H1 (cell line): ENCODE data around the gene PLK1. TPM values are rescaled to one million over a fixed set of nuclear protein-coding genes. Genes with fewer than 3 reads are reported as not detected.

Source experiments
- ASH2L ChIP-seq: fragments of 200-600, 300-600 bp; sonication (generic); IDR thresholded peaks from one replicate; pipeline ENCODE4 v1.7.1; 2017; ENCODE audit warnings: low read length
- BACH1 ChIP-seq: IDR thresholded peaks from 2 replicates; pipeline ENCODE4 v1.6.1; 2012; ENCODE audit warnings: low read length, improper control_type of control experiment
- BRCA1 ChIP-seq: IDR thresholded peaks from 2 replicates; pipeline ENCODE4 v1.6.1; 2012; ENCODE audit warnings: low read depth, low read length, improper control_type of control experiment
- CHD1 ChIP-seq: IDR thresholded peaks from 2 replicates; pipeline ENCODE4 v1.6.1; 2012; ENCODE audit warnings: low read depth, low read length, improper control_type of control experiment
- EP300 ChIP-seq, 2 experiments: IDR thresholded peaks; 1 replicate in 1 of 2; 2 replicates in 1 of 2; pipeline ENCODE4 v1.6.1; 2011 to 2012; ENCODE audit warnings: low read depth in 2 of 2, low read length in 2 of 2, mild to moderate bottlenecking in 2 of 2, borderline replicate concordance in 1 of 2, inconsistent platforms in 1 of 2, moderate library complexity in 1 of 2
- JUN ChIP-seq: IDR thresholded peaks from 2 replicates; pipeline ENCODE4 v1.6.1; 2011; ENCODE audit warnings: low read depth, mild to moderate bottlenecking, improper control_type of control experiment, low read length
- KDM4A ChIP-seq: IDR thresholded peaks from one replicate; pipeline ENCODE4 v1.7.1; 2012; ENCODE audit warnings: low read depth, mild to moderate bottlenecking, moderate library complexity, low read length, inconsistent platforms; ENCODE audit not compliant: severe bottlenecking
- RAD21 ChIP-seq, 2 experiments: IDR thresholded peaks in 1 of 2; conservative IDR thresholded peaks in 1 of 2; 2 replicates each; pipeline ENCODE4 v1.6.1; 2011; ENCODE audit warnings: low read depth in 2 of 2, low read length in 2 of 2, improper control_type of control experiment in 1 of 2, inconsistent platforms in 1 of 2, mild to moderate bottlenecking in 1 of 2, moderate library complexity in 1 of 2
- RNF2 ChIP-seq: fragments of 200-900, 300-1000 bp; sonication (generic); IDR thresholded peaks from 2 replicates; pipeline ENCODE4 v1.7.1; 2016; ENCODE audit warnings: borderline replicate concordance, low read depth, mild to moderate bottlenecking, antibody characterized with exemption, low read length; ENCODE audit not compliant: poor library complexity, severe bottlenecking; ENCODE audit errors: missing control alignments
- SP4 ChIP-seq: IDR thresholded peaks from 2 replicates; pipeline ENCODE4 v1.6.1; 2012; ENCODE audit warnings: low read length, inconsistent platforms
- TAF7 ChIP-seq: optimal IDR thresholded peaks from 2 replicates; pipeline ENCODE3; 2011; ENCODE audit warnings: low read depth, mild to moderate bottlenecking, inconsistent platforms, low read length, moderate library complexity, borderline replicate concordance
- TBP ChIP-seq: IDR thresholded peaks from 2 replicates; pipeline ENCODE4 v1.6.1; 2011; ENCODE audit warnings: low read depth, low read length, improper control_type of control experiment
- TCF12 ChIP-seq: IDR thresholded peaks from 2 replicates; pipeline ENCODE4 v1.6.1; 2011; ENCODE audit warnings: low read depth, mild to moderate bottlenecking, low read length
- ZNF274 ChIP-seq: IDR thresholded peaks from 2 replicates; pipeline ENCODE4 v1.7.0; 2012; ENCODE audit warnings: low read length, borderline replicate concordance; ENCODE audit errors: extremely low read depth
- polyA plus RNA-seq, 7 experiments: library from polyadenylated mRNA; depleted of rRNA in 3 of 7; stranded (reverse) in 5 of 7; unstranded in 2 of 7; fragments of >200 nt in 5 of 7; fragments of 200-250 nt in 2 of 7; gene quantifications; 1 replicate in 5 of 7; 2 replicates in 1 of 7; 4 replicates in 1 of 7; pipeline versions ENCODE4 v1.2.1 to v1.2.3, GENCODE V29; 2011 to 2013; ENCODE audit warnings: missing spikeins in 2 of 7, mixed read lengths in 2 of 7
- total RNA-seq: library from RNA; stranded (reverse); fragmentation: NEBNext Ultra II Directional; extraction: Animal tissue kit (Norgen Biotek cat#: 25700); gene quantifications from 2 replicates; pipeline ENCODE4 v1.2.1, GENCODE V29; 2021
- TF ChIP-seq, protein P1 (sequence below): IDR thresholded peaks from 2 replicates; pipeline ENCODE4 v1.6.1; 2012; ENCODE audit warnings: low read length, inconsistent platforms
- TF ChIP-seq, protein P2 (sequence below): IDR thresholded peaks from 2 replicates; pipeline ENCODE4 v1.6.1; 2012; ENCODE audit warnings: inconsistent platforms
- TF ChIP-seq, protein P3 (sequence below), 3 experiments: IDR thresholded peaks; 1 replicate in 2 of 3; 2 replicates in 1 of 3; pipeline versions ENCODE4 v1.5.1 to v1.6.1; 2011; ENCODE audit warnings: low read length in 3 of 3, mild to moderate bottlenecking in 3 of 3, inconsistent platforms in 2 of 3, low read depth in 1 of 3, moderate library complexity in 1 of 3; ENCODE audit not compliant: insufficient read depth in 1 of 3; ENCODE audit errors: control extremely low read depth in 1 of 3

PLK1 gene
- total and polyA plus RNA-seq, 2 of the 8 experiments (the other 6 are each of a cell fraction or from before 2014, with no cell fraction given) = 127 to 139 TPM

DNA sequence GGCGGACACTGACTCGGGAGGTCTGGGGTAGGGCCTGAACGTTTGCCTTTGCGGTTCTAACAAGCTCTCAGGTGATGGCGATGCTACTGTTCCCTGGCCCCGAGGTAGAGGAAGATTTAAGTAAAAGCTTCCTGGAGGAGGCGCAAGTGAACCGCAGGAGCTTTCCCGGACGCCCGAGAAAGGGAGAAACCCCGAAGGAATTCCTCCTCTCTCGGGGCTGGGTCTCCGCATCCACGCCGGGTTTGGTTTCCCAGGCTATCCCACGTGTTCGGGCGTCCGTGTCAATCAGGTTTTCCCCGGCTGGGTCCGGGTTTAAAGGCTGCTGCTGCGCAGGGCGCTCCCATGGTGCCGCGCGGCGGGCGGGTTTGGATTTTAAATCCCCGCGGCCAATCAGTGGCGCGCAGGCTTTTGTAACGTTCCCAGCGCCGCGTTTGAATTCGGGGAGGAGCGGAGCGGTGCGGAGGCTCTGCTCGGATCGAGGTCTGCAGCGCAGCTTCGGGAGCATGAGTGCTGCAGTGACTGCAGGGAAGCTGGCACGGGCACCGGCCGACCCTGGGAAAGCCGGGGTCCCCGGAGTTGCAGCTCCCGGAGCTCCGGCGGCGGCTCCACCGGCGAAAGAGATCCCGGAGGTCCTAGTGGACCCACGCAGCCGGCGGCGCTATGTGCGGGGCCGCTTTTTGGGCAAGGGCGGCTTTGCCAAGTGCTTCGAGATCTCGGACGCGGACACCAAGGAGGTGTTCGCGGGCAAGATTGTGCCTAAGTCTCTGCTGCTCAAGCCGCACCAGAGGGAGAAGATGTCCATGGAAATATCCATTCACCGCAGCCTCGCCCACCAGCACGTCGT, at the start of gene PLK1 (continued):
- TF ChIP-seq, protein P1, sequence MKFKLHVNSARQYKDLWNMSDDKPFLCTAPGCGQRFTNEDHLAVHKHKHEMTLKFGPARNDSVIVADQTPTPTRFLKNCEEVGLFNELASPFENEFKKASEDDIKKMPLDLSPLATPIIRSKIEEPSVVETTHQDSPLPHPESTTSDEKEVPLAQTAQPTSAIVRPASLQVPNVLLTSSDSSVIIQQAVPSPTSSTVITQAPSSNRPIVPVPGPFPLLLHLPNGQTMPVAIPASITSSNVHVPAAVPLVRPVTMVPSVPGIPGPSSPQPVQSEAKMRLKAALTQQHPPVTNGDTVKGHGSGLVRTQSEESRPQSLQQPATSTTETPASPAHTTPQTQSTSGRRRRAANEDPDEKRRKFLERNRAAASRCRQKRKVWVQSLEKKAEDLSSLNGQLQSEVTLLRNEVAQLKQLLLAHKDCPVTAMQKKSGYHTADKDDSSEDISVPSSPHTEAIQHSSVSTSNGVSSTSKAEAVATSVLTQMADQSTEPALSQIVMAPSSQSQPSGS = peak; percentile 46; the same call in 1 of the 2 replicates
- TF ChIP-seq ASH2L = peak; percentile 65
- TF ChIP-seq RAD21 (IDR thresholded peaks at IDR 0.05 in 1 of 2, conservative IDR thresholded peaks at IDR 0.05 in 1 of 2; ENCODE audit: low read depth in 2 of 2, low read length in 2 of 2) = peak; percentile 37 to 53; a peak in 3 of 4 replicates
- TF ChIP-seq ZNF274 = no peak
- no peak for TF ChIP-seq EP300 (IDR thresholded peaks at IDR 0.05; ENCODE audit: borderline replicate concordance in 1 of 2, low read depth in 2 of 2, low read length in 2 of 2)
- TF ChIP-seq TBP = peak; percentile 61
- TF ChIP-seq SP4 = no peak
- TF ChIP-seq, protein P2, sequence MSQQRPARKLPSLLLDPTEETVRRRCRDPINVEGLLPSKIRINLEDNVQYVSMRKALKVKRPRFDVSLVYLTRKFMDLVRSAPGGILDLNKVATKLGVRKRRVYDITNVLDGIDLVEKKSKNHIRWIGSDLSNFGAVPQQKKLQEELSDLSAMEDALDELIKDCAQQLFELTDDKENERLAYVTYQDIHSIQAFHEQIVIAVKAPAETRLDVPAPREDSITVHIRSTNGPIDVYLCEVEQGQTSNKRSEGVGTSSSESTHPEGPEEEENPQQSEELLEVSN = peak; percentile 82
- TF ChIP-seq KDM4A = peak; percentile 62
- TF ChIP-seq CHD1 = no peak
- TF ChIP-seq JUN = 0 out of 2 replicates have a peak, but pooled peaks have one; percentile 49
- peak; percentile 91 for TF ChIP-seq BACH1
- no peak for TF ChIP-seq BRCA1
- TF ChIP-seq TAF7 = peak; percentile 35
- TF ChIP-seq, protein P3, sequence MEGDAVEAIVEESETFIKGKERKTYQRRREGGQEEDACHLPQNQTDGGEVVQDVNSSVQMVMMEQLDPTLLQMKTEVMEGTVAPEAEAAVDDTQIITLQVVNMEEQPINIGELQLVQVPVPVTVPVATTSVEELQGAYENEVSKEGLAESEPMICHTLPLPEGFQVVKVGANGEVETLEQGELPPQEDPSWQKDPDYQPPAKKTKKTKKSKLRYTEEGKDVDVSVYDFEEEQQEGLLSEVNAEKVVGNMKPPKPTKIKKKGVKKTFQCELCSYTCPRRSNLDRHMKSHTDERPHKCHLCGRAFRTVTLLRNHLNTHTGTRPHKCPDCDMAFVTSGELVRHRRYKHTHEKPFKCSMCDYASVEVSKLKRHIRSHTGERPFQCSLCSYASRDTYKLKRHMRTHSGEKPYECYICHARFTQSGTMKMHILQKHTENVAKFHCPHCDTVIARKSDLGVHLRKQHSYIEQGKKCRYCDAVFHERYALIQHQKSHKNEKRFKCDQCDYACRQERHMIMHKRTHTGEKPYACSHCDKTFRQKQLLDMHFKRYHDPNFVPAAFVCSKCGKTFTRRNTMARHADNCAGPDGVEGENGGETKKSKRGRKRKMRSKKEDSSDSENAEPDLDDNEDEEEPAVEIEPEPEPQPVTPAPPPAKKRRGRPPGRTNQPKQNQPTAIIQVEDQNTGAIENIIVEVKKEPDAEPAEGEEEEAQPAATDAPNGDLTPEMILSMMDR (IDR thresholded peaks at IDR 0.05; ENCODE audit: control extremely low read depth in 1 of 3, insufficient read depth in 1 of 3, low read depth in 1 of 3, low read length in 3 of 3) = peak; percentile 18 to 49 (median 47)
- TF ChIP-seq TCF12 = no peak
- peak; percentile 25 for TF ChIP-seq RNF2
